Natural killer cell (primary cell): ENCODE measurements around the gene PHF21A. TPM values are rescaled to one million over a fixed set of nuclear protein-coding genes. Genes with fewer than 3 reads are reported as not detected.

ENCODE experiments used
- ATAC-seq, 3 donors: fragments of 150-1000 bp in 2 of 3; fragments of 200-7000 bp in 1 of 3; cut with Tn5 transposase; 1 replicate in 1 of 3; 2 replicates in 2 of 3; pipeline ENCODE4 v1.10.0; 2021; ENCODE audit warnings: mild to moderate bottlenecking in 2 of 3, moderate library complexity in 2 of 3
- DNase-seq, 2 donors: peaks; one replicate each; pipeline versions ENCODE4 v3.0.0 to v3.0.0-alpha.2; 2013 to 2021; ENCODE audit warnings: mixed read lengths in 1 of 2
- H3K27ac ChIP-seq: one replicate; pipeline ENCODE4 v1.5.1; 2013; ENCODE audit warnings: mild to moderate bottlenecking, low read length
- H3K27me3 ChIP-seq: one replicate; pipeline ENCODE4 v1.6.1; 2013; ENCODE audit warnings: low read length; ENCODE audit not compliant: control insufficient read depth, insufficient read depth
- H3K36me3 ChIP-seq: one replicate; pipeline ENCODE4 v1.6.1; 2013; ENCODE audit warnings: low read length; ENCODE audit not compliant: control insufficient read depth, insufficient read depth
- H3K4me1 ChIP-seq: one replicate; pipeline ENCODE4 v1.6.1; 2013; ENCODE audit warnings: low read length; ENCODE audit not compliant: control insufficient read depth, insufficient read depth
- H3K4me3 ChIP-seq: one replicate; pipeline ENCODE4 v1.5.1; 2013; ENCODE audit warnings: low read length
- H3K9me3 ChIP-seq: one replicate; pipeline ENCODE4 v1.6.1; 2013; ENCODE audit warnings: low read length; ENCODE audit not compliant: control insufficient read depth, insufficient read depth
- H3K27ac Mint-ChIP-seq, 2 donors: one replicate each; pipeline ENCODE4 v1.8.0; 2022; ENCODE audit warnings: mild to moderate bottlenecking in 2 of 2, mixed read lengths in 2 of 2, moderate library complexity in 1 of 2
- H3K27me3 Mint-ChIP-seq, 2 donors: one replicate each; pipeline ENCODE4 v1.8.0; 2022; ENCODE audit warnings: low read depth in 2 of 2, mixed read lengths in 2 of 2
- H3K36me3 Mint-ChIP-seq: one replicate; pipeline ENCODE4 v1.8.0; 2022; ENCODE audit warnings: mixed read lengths
- H3K4me1 Mint-ChIP-seq, 2 donors: one replicate each; pipeline ENCODE4 v1.8.0; 2022; ENCODE audit warnings: mixed read lengths in 2 of 2
- H3K4me3 Mint-ChIP-seq: one replicate; pipeline ENCODE4 v1.8.0; 2022; ENCODE audit warnings: mild to moderate bottlenecking, moderate library complexity, mixed read lengths
- H3K9me3 Mint-ChIP-seq, 2 donors: one replicate each; pipeline ENCODE4 v1.8.0; 2022; ENCODE audit warnings: mixed read lengths in 2 of 2
- WGBS: methylation state at CpG from one replicate; pipeline ENCODE4 v1.1.7; 2013; ENCODE audit warnings: missing lambda C conversion rate; ENCODE audit not compliant: insufficient coverage; 5-methylcytosine and 5-hydroxymethylcytosine counted together
- intact Hi-C: fragments of 100-400 bp; cut with micrococcal nuclease; formaldehyde crosslinking; loops from one replicate; pipeline ENCODE4 v1.14.2; 2022
- total RNA-seq, 4 donors: library from RNA; stranded (reverse); fragments of 120-200 nt in 1 of 4; gene quantifications; one replicate each; pipeline versions ENCODE4 v1.2.3 to v1.2.4, GENCODE V29; 2013 to 2022
- TF ChIP-seq, protein P1 (sequence below): fragments of 200-600 bp; IDR thresholded peaks from one replicate; pipeline ENCODE4 v1.8.0; 2022; ENCODE audit warnings: antibody characterized with exemption

Gene PHF21A
- total RNA-seq, 3 donors from 2014 or later (not counting 1 experiment from before 2014, with no cell fraction given) = 138 to 147 (median 139) TPM

DNA sequence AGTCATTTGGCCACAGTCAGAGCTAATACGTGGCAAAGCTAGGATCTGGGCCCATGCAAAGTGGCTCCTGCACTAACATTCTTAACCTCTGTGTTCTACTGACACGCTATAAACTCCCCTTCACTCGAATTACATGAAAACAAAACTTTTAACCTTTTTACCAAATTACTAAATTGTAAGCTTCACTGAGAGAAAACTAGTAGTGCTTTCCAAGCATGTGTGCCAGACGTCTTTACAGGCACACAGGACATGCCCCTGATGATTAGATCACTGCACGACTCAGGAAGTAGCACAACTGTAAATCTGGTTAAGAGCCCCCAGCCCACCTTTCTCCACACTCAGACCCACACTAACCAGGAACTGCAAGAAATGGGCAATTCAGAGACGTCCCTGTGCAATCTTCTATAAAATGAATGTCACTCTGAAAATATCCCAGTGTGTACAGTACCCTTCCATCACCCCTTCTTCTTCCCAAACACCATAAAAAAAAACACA is 16.1 kb downstream of the PHF21A start:
- 50% methylated on average over 6 of the region's 6 CpGs for WGBS
- H3K4me1 Mint-ChIP-seq = peaks cover 44% of the 10 kb centered on the region in 2 donors
- TF ChIP-seq, protein P1, sequence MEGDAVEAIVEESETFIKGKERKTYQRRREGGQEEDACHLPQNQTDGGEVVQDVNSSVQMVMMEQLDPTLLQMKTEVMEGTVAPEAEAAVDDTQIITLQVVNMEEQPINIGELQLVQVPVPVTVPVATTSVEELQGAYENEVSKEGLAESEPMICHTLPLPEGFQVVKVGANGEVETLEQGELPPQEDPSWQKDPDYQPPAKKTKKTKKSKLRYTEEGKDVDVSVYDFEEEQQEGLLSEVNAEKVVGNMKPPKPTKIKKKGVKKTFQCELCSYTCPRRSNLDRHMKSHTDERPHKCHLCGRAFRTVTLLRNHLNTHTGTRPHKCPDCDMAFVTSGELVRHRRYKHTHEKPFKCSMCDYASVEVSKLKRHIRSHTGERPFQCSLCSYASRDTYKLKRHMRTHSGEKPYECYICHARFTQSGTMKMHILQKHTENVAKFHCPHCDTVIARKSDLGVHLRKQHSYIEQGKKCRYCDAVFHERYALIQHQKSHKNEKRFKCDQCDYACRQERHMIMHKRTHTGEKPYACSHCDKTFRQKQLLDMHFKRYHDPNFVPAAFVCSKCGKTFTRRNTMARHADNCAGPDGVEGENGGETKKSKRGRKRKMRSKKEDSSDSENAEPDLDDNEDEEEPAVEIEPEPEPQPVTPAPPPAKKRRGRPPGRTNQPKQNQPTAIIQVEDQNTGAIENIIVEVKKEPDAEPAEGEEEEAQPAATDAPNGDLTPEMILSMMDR = no peak
- H3K36me3 Mint-ChIP-seq = no peaks in the 10 kb centered on the region
- Histone ChIP-seq H3K27ac (no peak overlapping the region), H3K9me3 (no peaks in the 10 kb centered on the region), H3K27me3 (no peaks in the 10 kb centered on the region), H3K4me3 (no peak overlapping the region), H3K36me3 (no peaks in the 10 kb centered on the region), H3K4me1 (peaks cover 13% of the 10 kb centered on the region)
- H3K4me3 Mint-ChIP-seq = no peak overlapping the region
- intact Hi-C loops = no loop called here
- ATAC-seq (no peak), DNase-seq (no peak)
- no peaks in the 10 kb centered on the region for H3K27me3 Mint-ChIP-seq
- H3K27ac Mint-ChIP-seq = peak overlapping the region; percentile 17 to 69
- H3K9me3 Mint-ChIP-seq = no peaks in the 10 kb centered on the region

DNA sequence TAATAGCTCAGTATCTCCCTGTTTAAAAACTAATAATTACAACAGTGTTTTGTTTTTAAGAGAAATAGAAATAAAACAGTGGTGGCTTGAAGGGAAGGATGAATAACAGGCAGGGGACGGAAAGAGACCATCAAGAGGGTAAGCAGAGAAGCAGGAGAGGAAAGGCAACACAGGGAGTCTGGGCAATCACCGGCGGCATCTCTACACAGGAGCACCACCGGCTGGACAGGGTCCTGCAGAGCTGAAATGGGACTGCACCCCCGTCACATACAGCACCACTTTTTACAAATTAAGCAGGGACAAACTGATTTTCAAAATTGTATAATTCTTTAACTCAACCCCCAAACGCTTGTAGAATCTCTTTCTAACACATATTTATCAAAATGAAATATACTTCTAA is 18.4 kb downstream of the PHF21A start:
- Mint-ChIP-seq H3K9me3 (no peaks in the 10 kb centered on the region), H3K27me3 (no peaks in the 10 kb centered on the region), H3K4me3 (no peak overlapping the region), H3K4me1 (peaks cover 61 to 62% of the 10 kb centered on the region in 2 donors), H3K27ac (peak overlapping the region; percentile 45 to 67), H3K36me3 (no peaks in the 10 kb centered on the region)
- WGBS = 98% methylated on average over 6 of the region's 6 CpGs
- Histone ChIP-seq H3K4me3 (no peak overlapping the region), H3K27ac (no peak overlapping the region), H3K9me3 (no peaks in the 10 kb centered on the region), H3K27me3 (no peaks in the 10 kb centered on the region), H3K36me3 (no peaks in the 10 kb centered on the region), H3K4me1 (peaks cover 13% of the 10 kb centered on the region)
- DNase-seq (no peak), ATAC-seq (no peak)
- TF ChIP-seq, protein P1 = no peak
- intact Hi-C loops = no loop called here

DNA sequence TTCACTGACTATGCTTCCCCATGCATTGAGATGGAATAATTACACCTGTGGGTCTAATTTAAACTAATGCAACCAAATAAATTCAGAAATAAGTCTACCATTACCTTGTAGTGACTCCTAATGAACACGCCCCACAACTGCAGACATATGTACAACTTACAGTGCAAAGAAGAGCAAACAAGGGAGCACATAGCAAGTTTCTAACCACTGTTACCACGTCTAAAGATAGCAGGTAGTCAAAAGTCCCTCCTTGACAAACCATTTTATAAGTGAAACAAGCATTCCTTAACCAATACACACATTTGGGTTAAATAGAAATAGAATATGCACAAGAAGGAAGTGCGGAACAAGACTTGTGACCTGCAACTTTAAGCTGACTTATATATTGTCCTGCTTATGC is 20.6 kb downstream of the PHF21A start:
- Histone ChIP-seq H3K27ac (peak overlapping the region; percentile 85), H3K36me3 (no peaks in the 10 kb centered on the region), H3K9me3 (no peaks in the 10 kb centered on the region), H3K4me3 (peak overlapping the region; percentile 34), H3K27me3 (no peaks in the 10 kb centered on the region), H3K4me1 (peaks cover 13% of the 10 kb centered on the region)
- no peaks in the 10 kb centered on the region for H3K36me3 Mint-ChIP-seq
- intact Hi-C loops = loop anchor here (1.0 kb wide), 1 partner anchor 18 kb away; no protein-coding TSS in a partner anchor
- H3K4me3 Mint-ChIP-seq = peak overlapping the region; percentile 87
- DNase-seq (peak in 1 of 2 donors; percentile 47), ATAC-seq (peak; percentile 82 to 88 (median 85))
- H3K4me1 Mint-ChIP-seq = peaks cover 63 to 70% of the 10 kb centered on the region in 2 donors
- WGBS = 17% methylated on average over 3 of the region's 3 CpGs
- peak overlapping the region; percentile 88 to 97 for H3K27ac Mint-ChIP-seq
- H3K9me3 Mint-ChIP-seq = no peaks in the 10 kb centered on the region
- H3K27me3 Mint-ChIP-seq = no peaks in the 10 kb centered on the region
- TF ChIP-seq, protein P1 = no peak

DNA sequence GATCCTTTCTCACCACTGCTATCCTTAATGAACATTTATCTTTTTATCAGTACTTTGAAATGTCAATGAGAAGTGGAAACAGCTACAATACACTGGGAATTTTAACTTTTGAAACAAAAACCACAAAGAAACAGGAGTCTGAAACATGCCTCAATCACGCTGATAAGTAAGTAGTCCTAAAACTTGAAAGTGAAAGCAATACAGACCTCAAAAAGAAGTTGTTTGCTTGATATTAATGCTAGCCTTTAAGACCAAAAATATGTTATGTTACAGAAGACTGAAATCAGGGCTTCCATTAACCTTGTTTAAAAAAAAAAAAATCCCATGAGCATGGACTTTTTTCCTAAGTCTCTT is 21.3 kb downstream of the PHF21A start:
- H3K9me3 Mint-ChIP-seq = no peaks in the 10 kb centered on the region
- H3K9me3 ChIP-seq = no peaks in the 10 kb centered on the region
- no peaks in the 10 kb centered on the region for H3K36me3 Mint-ChIP-seq
- TF ChIP-seq, protein P1 = no peak
- no peaks in the 10 kb centered on the region for H3K36me3 ChIP-seq
- H3K4me3 Mint-ChIP-seq = peak overlapping the region; percentile 87
- H3K27me3 Mint-ChIP-seq = no peaks in the 10 kb centered on the region
- peak overlapping the region; percentile 85 for H3K27ac ChIP-seq
- no peaks in the 10 kb centered on the region for H3K27me3 ChIP-seq
- WGBS = 0% methylated on average over 1 of the region's 1 CpG
- ATAC-seq (peak; percentile 45 to 57 (median 46)), DNase-seq (peak in 1 of 2 donors; percentile 42)
- peaks cover 9% of the 10 kb centered on the region for H3K4me1 ChIP-seq
- peak overlapping the region; percentile 34 for H3K4me3 ChIP-seq
- intact Hi-C loops = loop anchor here (1.0 kb wide), 1 partner anchor 18 kb away; no protein-coding TSS in a partner anchor
- peaks cover 55 to 62% of the 10 kb centered on the region in 2 donors for H3K4me1 Mint-ChIP-seq
- H3K27ac Mint-ChIP-seq = peak overlapping the region; percentile 88 to 97
